ENCODE data around the gene IAPP.

IAPP gene

GRCh38 chr12:21372602-21373001 lies at the start of gene IAPP:
IAPP (plus strand) TSS chr12:21372902; CDS start chr12:21373352, 450 bp downstream.
- DNase-seq (ENCODE audit: extremely low read depth, low read depth), result no peak
- no peak within 1 kb of the TSS for H3K4me3 ChIP-seq (replicated peaks; ENCODE audit: low read depth, low read length)
- TF ChIP-seq CTCF (IDR thresholded peaks at IDR 0.05; ENCODE audit: low read depth, low read length, missing control alignments), result no peak

- no peak for DNase-seq (ENCODE audit: extremely low read depth, low read depth)
- TF ChIP-seq CTCF (IDR thresholded peaks at IDR 0.05; ENCODE audit: low read depth, low read length, missing control alignments), result no peak
- no peak overlapping the region for H3K4me3 ChIP-seq (replicated peaks; ENCODE audit: low read depth, low read length)
Observed at GRCh38 chr12:21323736-21324135, 49.0 kb upstream of the IAPP start.

- no peak for TF ChIP-seq CTCF (IDR thresholded peaks at IDR 0.05; ENCODE audit: low read depth, low read length, missing control alignments)
- H3K4me3 ChIP-seq (replicated peaks; ENCODE audit: low read depth, low read length), result no peak overlapping the region
- DNase-seq (ENCODE audit: extremely low read depth, low read depth), result no peak
Observed at GRCh38 chr12:21324551-21324950, 48.2 kb upstream of the IAPP start.

- H3K4me3 ChIP-seq (replicated peaks; ENCODE audit: low read depth, low read length), result no peak overlapping the region
- no peak for DNase-seq (ENCODE audit: extremely low read depth, low read depth)
- TF ChIP-seq CTCF (IDR thresholded peaks at IDR 0.05; ENCODE audit: low read depth, low read length, missing control alignments), result no peak
Observed at GRCh38 chr12:21328578-21328977, 44.1 kb upstream of the IAPP start.

GRCh38 chr12:21330682-21331253 lies 41.9 kb upstream of the IAPP start:
- H3K4me3 ChIP-seq (replicated peaks; ENCODE audit: low read depth, low read length), result no peak overlapping the region
- DNase-seq (ENCODE audit: extremely low read depth, low read depth), result no peak
- no peak for TF ChIP-seq CTCF (IDR thresholded peaks at IDR 0.05; ENCODE audit: low read depth, low read length, missing control alignments)

GRCh38 chr12:21334771-21335325 lies 37.9 kb upstream of the IAPP start, which contains the start of gene SLCO1A2:
SLCO1A2 (minus strand) TSS chr12:21334917; CDS start chr12:21334647, 270 bp downstream.
- TF ChIP-seq CTCF (IDR thresholded peaks at IDR 0.05; ENCODE audit: low read depth, low read length, missing control alignments), result no peak
- DNase-seq (ENCODE audit: extremely low read depth, low read depth), result no peak
- no peak within 1 kb of the TSS for H3K4me3 ChIP-seq (replicated peaks; ENCODE audit: low read depth, low read length)

GRCh38 chr12:21336656-21337055 lies 36.0 kb upstream of the IAPP start:
- H3K4me3 ChIP-seq (replicated peaks; ENCODE audit: low read depth, low read length), result no peak overlapping the region
- no peak for TF ChIP-seq CTCF (IDR thresholded peaks at IDR 0.05; ENCODE audit: low read depth, low read length, missing control alignments)
- DNase-seq (ENCODE audit: extremely low read depth, low read depth), result no peak
